HEK293 (cell line): ENCODE data around the gene FOXN4.

Source experiments
- CTCF ChIA-PET: fragments of 350-600 bp; formaldehyde crosslinking; extraction: SDS; loops from one replicate; lab custom pipeline; 2021; ENCODE audit warnings: antibody characterized with exemption; lab: Yijun Ruan, JAX
- POLR2A ChIA-PET: fragments of 300-600 bp; formaldehyde crosslinking; extraction: SDS; loops from one replicate; lab custom pipeline; 2020; ENCODE audit warnings: antibody characterized with exemption, inconsistent platforms; lab: Yijun Ruan, JAX
- H3K27ac ChIP-seq: fragments of 200-500 bp; sonication (Bioruptor generic); 2 replicates; pipeline ENCODE4 v1.5.1; 2014; ENCODE audit warnings: low read depth, low read length, control low read depth, inconsistent platforms; ENCODE audit errors: extremely low read depth
- H3K36me3 ChIP-seq, 2 experiments: fragments of 200-500 bp in 1 of 2; sonication (Bioruptor generic) in 1 of 2; 1 replicate in 1 of 2; 2 replicates in 1 of 2; pipeline ENCODE4 v1.5.1; 2014 to 2017; ENCODE audit warnings: inconsistent platforms in 2 of 2, low read length in 2 of 2; ENCODE audit not compliant: control insufficient read depth in 2 of 2, insufficient read depth in 1 of 2
- H3K4me1 ChIP-seq: fragments of 200-500 bp; sonication (Bioruptor generic); 2 replicates; pipeline ENCODE4 v1.5.1; 2014; ENCODE audit warnings: mild to moderate bottlenecking, low read length, inconsistent platforms; ENCODE audit not compliant: control insufficient read depth, insufficient read depth
- H3K4me3 ChIP-seq: 2 replicates; pipeline ENCODE4 v1.5.1; 2011; ENCODE audit warnings: low read depth, mild to moderate bottlenecking, control low read depth, low read length, moderate library complexity
- H3K9me3 ChIP-seq: fragments of 200-500 bp; sonication (Bioruptor generic); 2 replicates; pipeline ENCODE4 v1.5.1; 2014; ENCODE audit warnings: low read depth, low read length, inconsistent platforms; ENCODE audit not compliant: control insufficient read depth, insufficient read depth
- EGR2 ChIP-seq: fragments of 450-650 bp; formaldehyde crosslinking; IDR thresholded peaks from 2 replicates; pipeline ENCODE4 v1.5.1; 2016; ENCODE audit warnings: low read depth, missing biosample characterization, missing genetic modification characterization
- FEZF1 ChIP-seq: fragments of 450-650 bp; formaldehyde crosslinking; IDR thresholded peaks from 2 replicates; pipeline ENCODE4 v1.5.1; 2016; ENCODE audit warnings: missing biosample characterization, missing genetic modification characterization
- KLF16 ChIP-seq: fragments of 450-650 bp; formaldehyde crosslinking; IDR thresholded peaks from 2 replicates; pipeline ENCODE4 v1.5.1; 2017; ENCODE audit warnings: missing biosample characterization, missing genetic modification characterization
- RBAK ChIP-seq: fragments of 450-650 bp; formaldehyde crosslinking; IDR thresholded peaks from 2 replicates; pipeline ENCODE4 v1.5.1; 2016; ENCODE audit warnings: missing biosample characterization, missing genetic modification characterization
- SP3 ChIP-seq: fragments of 450-650 bp; formaldehyde crosslinking; IDR thresholded peaks from 2 replicates; pipeline ENCODE4 v1.5.1; 2016; ENCODE audit warnings: missing biosample characterization, missing genetic modification characterization
- YY2 ChIP-seq: fragments of 450-650 bp; formaldehyde crosslinking; IDR thresholded peaks from 2 replicates; pipeline ENCODE4 v1.5.1; 2016; ENCODE audit warnings: missing biosample characterization, missing genetic modification characterization
- ZFP69B ChIP-seq: fragments of 450-650 bp; formaldehyde crosslinking; IDR thresholded peaks from 2 replicates; pipeline ENCODE4 v1.5.1; 2016; ENCODE audit warnings: missing biosample characterization, missing genetic modification characterization
- ZNF184 ChIP-seq: fragments of 450-650 bp; IDR thresholded peaks from 2 replicates; pipeline ENCODE4 v1.5.1; 2018; ENCODE audit warnings: missing biosample characterization, mild to moderate bottlenecking, missing genetic modification characterization
- ZNF341 ChIP-seq: fragments of 450-650 bp; formaldehyde crosslinking; IDR thresholded peaks from 2 replicates; pipeline ENCODE4; 2016; ENCODE audit warnings: low read depth, missing biosample characterization, missing genetic modification characterization
- ZNF433 ChIP-seq: fragments of 450-650 bp; formaldehyde crosslinking; IDR thresholded peaks from 2 replicates; pipeline ENCODE4 v1.5.1; 2016; ENCODE audit warnings: missing biosample characterization, missing genetic modification characterization, low read depth
- ZNF585B ChIP-seq: fragments of 450-650 bp; formaldehyde crosslinking; IDR thresholded peaks from 2 replicates; pipeline ENCODE4 v1.5.1; 2016; ENCODE audit warnings: missing biosample characterization, missing genetic modification characterization
- ZNF623 ChIP-seq: fragments of 450-650 bp; formaldehyde crosslinking; IDR thresholded peaks from 2 replicates; pipeline ENCODE4 v1.5.1; 2016; ENCODE audit warnings: missing biosample characterization, missing genetic modification characterization
- ZNF626 ChIP-seq: fragments of 450-650 bp; sonication (Bioruptor Pico); formaldehyde crosslinking; IDR thresholded peaks from 2 replicates; pipeline ENCODE4 v1.5.1; 2018; ENCODE audit warnings: missing biosample characterization, missing genetic modification characterization, inconsistent platforms
- ZNF792 ChIP-seq: fragments of 450-650 bp; formaldehyde crosslinking; IDR thresholded peaks from 2 replicates; pipeline ENCODE4 v1.5.1; 2016; ENCODE audit warnings: missing biosample characterization, missing genetic modification characterization
- ZNF830 ChIP-seq: fragments of 450-650 bp; IDR thresholded peaks from 2 replicates; pipeline ENCODE4 v1.5.0; 2018; ENCODE audit warnings: missing biosample characterization, missing genetic modification characterization, low read depth, mild to moderate bottlenecking, moderate library complexity
- TF ChIP-seq, protein P1 (sequence below): fragments of 450-650 bp; formaldehyde crosslinking; IDR thresholded peaks from 2 replicates; pipeline ENCODE4 v1.5.1; 2016; ENCODE audit warnings: missing biosample characterization, missing genetic modification characterization
- TF ChIP-seq, protein P2 (sequence below): fragments of 450-650 bp; formaldehyde crosslinking; IDR thresholded peaks from 2 replicates; pipeline ENCODE4 v1.5.1; 2017; ENCODE audit warnings: missing biosample characterization, missing genetic modification characterization
- TF ChIP-seq, protein P3 (sequence below): fragments of 450-650 bp; formaldehyde crosslinking; IDR thresholded peaks from 2 replicates; pipeline ENCODE4 v1.5.1; 2016; ENCODE audit warnings: missing biosample characterization, missing genetic modification characterization

Gene FOXN4

DNA sequence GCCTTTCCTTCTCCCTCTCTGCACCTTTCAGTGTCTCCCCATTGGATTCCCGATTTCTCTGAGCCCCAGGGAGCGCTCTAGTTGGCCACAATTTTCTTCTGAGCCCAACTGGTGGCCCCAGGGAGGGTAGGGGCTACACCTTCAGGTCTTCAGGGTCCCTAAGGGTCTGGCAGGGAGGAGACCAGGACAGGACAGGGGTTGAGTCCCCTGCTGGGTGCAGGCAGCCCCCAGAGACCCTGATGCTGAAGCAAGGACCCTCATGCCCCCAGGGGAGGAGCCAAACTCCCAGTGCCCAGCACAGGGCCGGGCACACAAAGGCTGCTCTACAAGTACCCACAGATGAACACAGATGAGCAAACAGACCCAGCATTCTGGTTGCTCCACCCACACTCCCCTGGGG, 12.7 kb downstream of the FOXN4 start:
- POLR2A ChIA-PET: no interaction called here
- TF ChIP-seq FEZF1 (tag by site-specific recombination) (no peak), ZNF184 (tag by site-specific recombination) (no peak), EGR2 (tag by site-specific recombination) (no peak), ZNF830 (tag by site-specific recombination) (no peak), YY2 (tag by site-specific recombination) (no peak), SP3 (tag by site-specific recombination) (no peak), KLF16 (tag by site-specific recombination) (no peak), ZFP69B (tag by site-specific recombination) (no peak), ZNF341 (no peak), ZNF623 (tag by site-specific recombination) (no peak)
- TF ChIP-seq, protein P1, sequence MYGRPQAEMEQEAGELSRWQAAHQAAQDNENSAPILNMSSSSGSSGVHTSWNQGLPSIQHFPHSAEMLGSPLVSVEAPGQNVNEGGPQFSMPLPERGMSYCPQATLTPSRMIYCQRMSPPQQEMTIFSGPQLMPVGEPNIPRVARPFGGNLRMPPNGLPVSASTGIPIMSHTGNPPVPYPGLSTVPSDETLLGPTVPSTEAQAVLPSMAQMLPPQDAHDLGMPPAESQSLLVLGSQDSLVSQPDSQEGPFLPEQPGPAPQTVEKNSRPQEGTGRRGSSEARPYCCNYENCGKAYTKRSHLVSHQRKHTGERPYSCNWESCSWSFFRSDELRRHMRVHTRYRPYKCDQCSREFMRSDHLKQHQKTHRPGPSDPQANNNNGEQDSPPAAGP: no peak
- Histone ChIP-seq H3K4me3 (no peak overlapping the region), H3K36me3 (no peaks in the 10 kb centered on the region), H3K27ac (no peak overlapping the region), H3K9me3 (no peaks in the 10 kb centered on the region), H3K4me1 (no peaks in the 10 kb centered on the region)
- CTCF ChIA-PET: no interaction called here

DNA sequence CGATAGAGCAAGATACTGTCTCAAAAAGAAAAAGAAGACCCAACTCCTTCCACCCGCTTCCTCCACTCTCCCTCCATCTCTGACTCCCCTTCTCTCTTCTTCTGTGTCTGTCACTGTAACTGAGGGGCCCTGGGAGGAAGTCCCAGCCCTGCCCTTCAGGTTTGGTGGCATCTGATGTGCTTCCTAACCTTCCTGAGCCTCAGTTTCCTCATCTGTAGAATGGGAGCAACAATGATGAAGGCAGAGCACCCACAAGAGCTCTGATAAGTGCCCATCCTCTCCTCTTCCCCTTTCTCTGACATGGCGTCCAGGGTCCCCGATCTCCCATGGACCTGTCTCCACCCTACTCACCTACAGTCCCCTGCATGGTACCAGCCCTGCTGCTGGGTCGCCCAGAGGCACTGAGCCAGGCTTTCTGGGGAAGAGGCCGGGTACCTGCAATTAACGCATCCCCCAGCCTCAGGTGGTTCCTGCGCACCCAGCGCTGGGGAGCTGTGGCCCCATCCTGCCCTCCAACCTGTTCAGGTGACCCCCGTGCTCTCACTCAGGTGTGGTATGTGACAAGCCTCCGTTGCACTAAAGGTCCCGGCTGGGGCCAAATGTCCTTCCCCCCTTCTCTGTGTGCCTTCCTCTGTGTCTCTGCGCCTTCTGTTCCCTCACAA, 13.2 kb downstream of the FOXN4 start:
- Histone ChIP-seq H3K4me3 (no peak overlapping the region), H3K36me3 (no peaks in the 10 kb centered on the region), H3K27ac (no peak overlapping the region), H3K4me1 (no peaks in the 10 kb centered on the region), H3K9me3 (no peaks in the 10 kb centered on the region)
- TF ChIP-seq ZNF792 (tag by site-specific recombination): no peak
- TF ChIP-seq ZNF433 (tag by site-specific recombination): no peak
- TF ChIP-seq, protein P2, sequence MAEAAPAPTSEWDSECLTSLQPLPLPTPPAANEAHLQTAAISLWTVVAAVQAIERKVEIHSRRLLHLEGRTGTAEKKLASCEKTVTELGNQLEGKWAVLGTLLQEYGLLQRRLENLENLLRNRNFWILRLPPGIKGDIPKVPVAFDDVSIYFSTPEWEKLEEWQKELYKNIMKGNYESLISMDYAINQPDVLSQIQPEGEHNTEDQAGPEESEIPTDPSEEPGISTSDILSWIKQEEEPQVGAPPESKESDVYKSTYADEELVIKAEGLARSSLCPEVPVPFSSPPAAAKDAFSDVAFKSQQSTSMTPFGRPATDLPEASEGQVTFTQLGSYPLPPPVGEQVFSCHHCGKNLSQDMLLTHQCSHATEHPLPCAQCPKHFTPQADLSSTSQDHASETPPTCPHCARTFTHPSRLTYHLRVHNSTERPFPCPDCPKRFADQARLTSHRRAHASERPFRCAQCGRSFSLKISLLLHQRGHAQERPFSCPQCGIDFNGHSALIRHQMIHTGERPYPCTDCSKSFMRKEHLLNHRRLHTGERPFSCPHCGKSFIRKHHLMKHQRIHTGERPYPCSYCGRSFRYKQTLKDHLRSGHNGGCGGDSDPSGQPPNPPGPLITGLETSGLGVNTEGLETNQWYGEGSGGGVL: no peak
- TF ChIP-seq ZNF585B (tag by site-specific recombination): no peak
- TF ChIP-seq RBAK (tag by site-specific recombination): no peak
- TF ChIP-seq, protein P3, sequence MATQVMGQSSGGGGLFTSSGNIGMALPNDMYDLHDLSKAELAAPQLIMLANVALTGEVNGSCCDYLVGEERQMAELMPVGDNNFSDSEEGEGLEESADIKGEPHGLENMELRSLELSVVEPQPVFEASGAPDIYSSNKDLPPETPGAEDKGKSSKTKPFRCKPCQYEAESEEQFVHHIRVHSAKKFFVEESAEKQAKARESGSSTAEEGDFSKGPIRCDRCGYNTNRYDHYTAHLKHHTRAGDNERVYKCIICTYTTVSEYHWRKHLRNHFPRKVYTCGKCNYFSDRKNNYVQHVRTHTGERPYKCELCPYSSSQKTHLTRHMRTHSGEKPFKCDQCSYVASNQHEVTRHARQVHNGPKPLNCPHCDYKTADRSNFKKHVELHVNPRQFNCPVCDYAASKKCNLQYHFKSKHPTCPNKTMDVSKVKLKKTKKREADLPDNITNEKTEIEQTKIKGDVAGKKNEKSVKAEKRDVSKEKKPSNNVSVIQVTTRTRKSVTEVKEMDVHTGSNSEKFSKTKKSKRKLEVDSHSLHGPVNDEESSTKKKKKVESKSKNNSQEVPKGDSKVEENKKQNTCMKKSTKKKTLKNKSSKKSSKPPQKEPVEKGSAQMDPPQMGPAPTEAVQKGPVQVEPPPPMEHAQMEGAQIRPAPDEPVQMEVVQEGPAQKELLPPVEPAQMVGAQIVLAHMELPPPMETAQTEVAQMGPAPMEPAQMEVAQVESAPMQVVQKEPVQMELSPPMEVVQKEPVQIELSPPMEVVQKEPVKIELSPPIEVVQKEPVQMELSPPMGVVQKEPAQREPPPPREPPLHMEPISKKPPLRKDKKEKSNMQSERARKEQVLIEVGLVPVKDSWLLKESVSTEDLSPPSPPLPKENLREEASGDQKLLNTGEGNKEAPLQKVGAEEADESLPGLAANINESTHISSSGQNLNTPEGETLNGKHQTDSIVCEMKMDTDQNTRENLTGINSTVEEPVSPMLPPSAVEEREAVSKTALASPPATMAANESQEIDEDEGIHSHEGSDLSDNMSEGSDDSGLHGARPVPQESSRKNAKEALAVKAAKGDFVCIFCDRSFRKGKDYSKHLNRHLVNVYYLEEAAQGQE (tag by site-specific recombination): no peak
- TF ChIP-seq ZNF626 (tag by site-specific recombination): no peak
- CTCF ChIA-PET: no interaction called here
- POLR2A ChIA-PET: no interaction called here
